Cardiac fibroblast (primary cell): ENCODE data around the gene EXOSC9.
A peak's percentile ranks its signal among the peaks of the same experiment; 100 is the strongest.

Source experiments
- DNase-seq, 2 donors: peaks; one replicate each; pipeline versions ENCODE4 v3.0.0 to v3.0.0-alpha.2; 2010; ENCODE audit warnings: low read depth in 2 of 2
- H3K4me3 ChIP-seq, 2 donors: replicated peaks in 1 of 2; 1 replicate in 1 of 2; 2 replicates in 1 of 2; pipeline ENCODE4 v1.5.1; 2011; ENCODE audit warnings: low read depth in 2 of 2, low read length in 2 of 2, mild to moderate bottlenecking in 2 of 2, moderate library complexity in 1 of 2
- TF ChIP-seq, protein P1 (sequence below): IDR thresholded peaks from one replicate; pipeline ENCODE4 v1.5.1; 2011; ENCODE audit warnings: low read depth, mild to moderate bottlenecking, low read length, inconsistent platforms

The EXOSC9 gene

DNA sequence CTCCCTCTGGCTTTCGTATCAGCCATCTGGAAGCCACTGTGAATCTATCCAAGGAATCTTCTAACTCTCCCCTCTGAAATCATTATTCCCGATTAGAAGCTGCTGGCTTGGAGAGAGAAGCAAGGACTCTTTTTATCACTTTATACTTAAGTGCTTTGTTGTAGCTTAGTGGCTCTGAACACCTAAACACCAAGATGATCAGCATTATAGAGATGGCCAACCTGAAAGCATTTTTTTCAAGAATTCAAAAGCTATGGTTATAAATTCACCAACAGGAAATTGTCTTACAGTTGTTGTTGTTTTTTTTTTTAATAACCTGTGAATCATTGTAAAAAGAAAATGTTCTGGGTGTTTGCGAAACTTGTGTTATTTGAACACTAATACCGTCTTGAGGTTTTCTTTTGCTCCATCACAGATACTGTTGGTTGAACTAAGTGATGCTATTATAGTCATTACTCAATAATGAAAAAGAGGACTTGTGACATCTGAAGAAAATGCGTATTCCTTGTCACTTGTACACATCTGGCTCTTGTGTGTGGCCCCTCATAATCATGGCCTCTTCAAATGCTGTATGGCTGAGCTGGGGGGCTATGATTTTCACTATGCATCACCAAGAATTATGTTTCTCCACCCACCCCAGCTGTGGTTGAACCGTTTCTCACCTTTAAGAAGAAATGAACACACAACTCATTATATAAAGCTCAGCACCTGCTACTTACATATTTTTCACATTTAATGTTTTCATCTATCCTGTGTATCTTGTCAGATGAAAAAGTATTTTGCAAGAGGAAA, 24.3 kb upstream of the EXOSC9 start:
- peak in 1 of 2 donors; percentile 64 for DNase-seq
- TF ChIP-seq, protein P1, sequence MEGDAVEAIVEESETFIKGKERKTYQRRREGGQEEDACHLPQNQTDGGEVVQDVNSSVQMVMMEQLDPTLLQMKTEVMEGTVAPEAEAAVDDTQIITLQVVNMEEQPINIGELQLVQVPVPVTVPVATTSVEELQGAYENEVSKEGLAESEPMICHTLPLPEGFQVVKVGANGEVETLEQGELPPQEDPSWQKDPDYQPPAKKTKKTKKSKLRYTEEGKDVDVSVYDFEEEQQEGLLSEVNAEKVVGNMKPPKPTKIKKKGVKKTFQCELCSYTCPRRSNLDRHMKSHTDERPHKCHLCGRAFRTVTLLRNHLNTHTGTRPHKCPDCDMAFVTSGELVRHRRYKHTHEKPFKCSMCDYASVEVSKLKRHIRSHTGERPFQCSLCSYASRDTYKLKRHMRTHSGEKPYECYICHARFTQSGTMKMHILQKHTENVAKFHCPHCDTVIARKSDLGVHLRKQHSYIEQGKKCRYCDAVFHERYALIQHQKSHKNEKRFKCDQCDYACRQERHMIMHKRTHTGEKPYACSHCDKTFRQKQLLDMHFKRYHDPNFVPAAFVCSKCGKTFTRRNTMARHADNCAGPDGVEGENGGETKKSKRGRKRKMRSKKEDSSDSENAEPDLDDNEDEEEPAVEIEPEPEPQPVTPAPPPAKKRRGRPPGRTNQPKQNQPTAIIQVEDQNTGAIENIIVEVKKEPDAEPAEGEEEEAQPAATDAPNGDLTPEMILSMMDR, result no peak
- H3K4me3 ChIP-seq, result no peak overlapping the region

DNA sequence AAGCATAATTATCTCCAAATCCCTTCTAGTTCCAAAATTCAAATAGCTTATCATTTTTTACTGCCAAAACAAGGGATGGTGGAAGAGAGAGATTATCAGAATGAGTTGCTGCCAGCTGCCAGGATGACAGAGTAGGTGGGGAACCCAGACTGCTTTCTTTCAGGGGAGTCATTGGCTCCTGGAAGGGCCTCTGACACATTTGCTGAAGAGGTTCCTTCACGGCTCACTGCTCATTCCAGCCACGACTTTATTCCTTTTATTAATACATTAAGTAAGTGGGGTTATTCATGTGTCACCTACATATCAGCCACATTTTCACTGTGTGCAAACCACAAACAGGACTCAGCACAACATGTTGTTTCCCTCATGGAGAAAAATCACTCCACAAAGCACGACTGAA, 23.5 kb upstream of the EXOSC9 start:
- TF ChIP-seq, protein P1, result no peak
- no peak for DNase-seq
- no peak overlapping the region for H3K4me3 ChIP-seq

DNA sequence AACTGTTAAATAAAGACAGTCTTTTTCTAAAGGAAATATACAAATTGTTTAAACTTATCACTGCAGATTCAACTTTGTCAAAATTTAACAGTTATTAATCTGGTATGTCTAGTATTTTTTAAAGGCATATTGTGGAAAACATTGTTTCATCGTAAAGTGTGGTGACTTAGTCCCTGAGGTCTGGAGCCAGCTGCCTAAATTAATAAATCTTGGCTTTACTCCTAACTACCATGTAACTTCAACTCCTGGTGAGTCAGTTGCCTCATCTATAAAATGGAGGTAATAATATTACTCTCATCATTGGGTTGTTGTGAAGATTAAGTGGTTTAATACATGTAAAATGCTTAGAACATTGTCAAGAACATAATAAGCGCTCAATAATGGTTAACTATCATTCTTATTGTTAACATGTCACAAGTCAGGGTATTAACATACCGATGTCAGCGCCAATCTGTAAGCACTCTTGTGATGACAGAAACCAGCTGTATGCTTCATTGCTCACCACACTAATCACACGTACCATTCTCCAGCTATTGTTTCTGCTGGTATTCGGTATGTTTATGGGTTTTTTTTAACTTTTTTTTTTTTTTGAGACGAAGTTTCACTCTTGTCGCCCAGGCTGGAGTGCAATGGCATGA, 22.0 kb upstream of the EXOSC9 start:
- no peak overlapping the region for H3K4me3 ChIP-seq
- TF ChIP-seq, protein P1, result no peak
- peak; percentile 88 to 89 for DNase-seq

DNA sequence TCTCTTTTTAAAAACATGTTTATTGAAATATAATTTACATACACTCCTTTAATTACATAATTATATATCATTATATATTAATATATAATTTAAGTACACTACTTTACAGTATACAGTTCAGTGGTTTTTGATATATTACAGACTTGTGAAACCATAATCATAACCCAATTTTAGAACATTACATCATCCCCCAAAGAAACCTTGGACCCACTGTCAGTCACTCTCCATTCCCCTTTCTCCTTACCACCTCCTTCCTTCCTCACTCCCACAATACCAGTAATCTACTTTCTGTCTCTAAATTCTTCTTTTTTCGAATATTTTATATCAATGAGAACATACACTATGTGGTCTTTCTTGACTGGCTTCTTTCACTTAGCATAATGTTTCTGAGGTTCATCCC, 17.9 kb upstream of the EXOSC9 start:
- no peak for DNase-seq
- H3K4me3 ChIP-seq, result no peak overlapping the region
- TF ChIP-seq, protein P1, result no peak

DNA sequence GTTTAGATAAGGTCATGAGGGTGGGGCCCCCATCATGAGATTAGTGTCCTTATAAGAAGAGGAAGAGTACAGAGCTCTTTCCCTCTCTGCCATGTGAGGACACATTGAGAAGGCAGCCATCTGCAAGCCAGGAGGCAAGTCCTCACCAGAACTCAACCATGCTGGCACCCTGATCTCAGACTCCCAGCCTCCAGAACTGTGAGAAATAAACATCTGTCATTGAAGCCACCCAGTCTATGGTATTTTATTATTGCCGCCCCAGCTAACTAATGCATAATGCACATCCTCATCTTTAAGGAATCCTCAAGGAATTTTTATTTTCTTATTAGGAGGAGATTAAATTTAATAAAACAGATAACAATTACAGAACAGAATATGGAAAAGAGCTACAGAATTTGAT, 16.7 kb upstream of the EXOSC9 start:
- TF ChIP-seq, protein P1, result no peak
- peak in 1 of 2 donors; percentile 38 for DNase-seq
- no peak overlapping the region for H3K4me3 ChIP-seq

DNA sequence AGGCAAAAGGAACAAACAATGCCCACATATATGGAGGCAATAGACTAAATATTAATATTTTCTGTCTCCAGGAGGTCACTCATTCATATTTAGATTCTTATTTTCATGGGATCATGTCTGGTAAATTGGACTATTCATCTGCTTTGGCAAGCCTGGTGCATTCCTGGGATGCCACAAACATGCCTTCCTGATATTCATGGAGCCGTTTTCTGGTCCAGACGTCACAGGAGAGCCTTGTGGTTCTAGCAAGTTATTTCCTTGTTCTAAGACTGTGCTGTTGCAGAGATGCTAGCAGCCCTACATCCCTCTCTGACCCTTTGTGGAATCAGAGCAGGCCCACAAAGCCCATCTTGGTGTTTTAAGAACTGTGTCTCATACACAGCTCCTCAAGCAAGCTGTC, 16.1 kb upstream of the EXOSC9 start:
- no peak overlapping the region for H3K4me3 ChIP-seq
- peak; percentile 98 to 99 for DNase-seq
- TF ChIP-seq, protein P1, result no peak

DNA sequence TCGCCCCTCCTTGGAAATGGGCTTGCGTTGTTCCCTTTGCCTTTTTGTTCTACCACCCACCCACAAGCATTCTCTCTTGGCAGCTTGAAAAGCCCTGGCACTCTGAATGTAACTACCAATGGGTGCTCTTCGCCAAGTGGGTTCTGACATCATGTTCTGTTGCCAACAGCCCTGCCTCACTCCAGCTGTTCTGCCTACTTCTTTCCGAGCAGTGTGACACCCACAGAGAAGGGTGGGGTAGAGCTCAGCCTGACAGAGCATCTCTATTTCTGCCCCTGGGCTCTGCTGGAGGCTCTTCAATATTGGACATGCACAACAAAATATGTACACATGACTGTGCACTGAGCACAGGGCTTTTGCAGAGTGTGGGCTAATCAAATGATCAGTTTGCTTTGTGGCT, 15.6 kb upstream of the EXOSC9 start:
- no peak overlapping the region for H3K4me3 ChIP-seq
- TF ChIP-seq, protein P1, result no peak
- DNase-seq, result peak; percentile 68 to 87
